Ramos (cell line): ENCODE measurements around the gene IGSF23.
"Not testable (repeated sequence)": the region's sequence is repeated elsewhere in the genome, so short reads cannot be mapped to it uniquely, and the experiment has no call there.

Source experiments
- in situ Hi-C: fragments of 300-500 bp; cut with MboI; formaldehyde crosslinking; loops from one replicate; pipeline ENCODE4 v1.14.3; 2022; ENCODE audit warnings: low sequenced_read_pairs; ENCODE audit not compliant: unreplicated experiment

IGSF23 gene

GRCh38 chr19:44585371-44586133 lies 27.8 kb upstream of the IGSF23 start:
- in situ Hi-C loops, result no loop called here

- in situ Hi-C loops, result no loop called here
Measured at GRCh38 chr19:44587963-44588770, 25.2 kb upstream of the IGSF23 start.

GRCh38 chr19:44588771-44589112 lies 24.6 kb upstream of the IGSF23 start:
- in situ Hi-C loops, result no loop called here

GRCh38 chr19:44590245-44591059 lies 22.9 kb upstream of the IGSF23 start:
- in situ Hi-C loops, result no loop called here

GRCh38 chr19:44591340-44591993 lies 21.9 kb upstream of the IGSF23 start:
- in situ Hi-C loops, result not testable (repeated sequence)

- in situ Hi-C loops, result no loop called here
Measured at GRCh38 chr19:44592451-44592890, 20.9 kb upstream of the IGSF23 start.

GRCh38 chr19:44593294-44593693 lies 20.1 kb upstream of the IGSF23 start:
- in situ Hi-C loops, result no loop called here

- in situ Hi-C loops, result not testable (repeated sequence)
Measured at GRCh38 chr19:44593866-44594266, 19.5 kb upstream of the IGSF23 start.

GRCh38 chr19:44596428-44597130 lies 16.8 kb upstream of the IGSF23 start:
- in situ Hi-C loops, result no loop called here

GRCh38 chr19:44597131-44597491 lies 16.3 kb upstream of the IGSF23 start:
- in situ Hi-C loops, result no loop called here

- in situ Hi-C loops, result no loop called here
Measured at GRCh38 chr19:44598355-44598754, 15.0 kb upstream of the IGSF23 start.

GRCh38 chr19:44598880-44599279 lies 14.5 kb upstream of the IGSF23 start:
- in situ Hi-C loops, result no loop called here

GRCh38 chr19:44600466-44600865 lies 12.9 kb upstream of the IGSF23 start:
- in situ Hi-C loops, result no loop called here

GRCh38 chr19:44602081-44602480 lies 11.3 kb upstream of the IGSF23 start:
- in situ Hi-C loops, result no loop called here

- in situ Hi-C loops, result no loop called here
Measured at GRCh38 chr19:44603201-44603945, 10.0 kb upstream of the IGSF23 start.

- in situ Hi-C loops, result no loop called here
Measured at GRCh38 chr19:44604241-44604640, 9.1 kb upstream of the IGSF23 start.

GRCh38 chr19:44605547-44605946 lies 7.8 kb upstream of the IGSF23 start:
- in situ Hi-C loops, result no loop called here

GRCh38 chr19:44607049-44607448 lies 6.3 kb upstream of the IGSF23 start:
- in situ Hi-C loops, result no loop called here

- in situ Hi-C loops, result no loop called here
Measured at GRCh38 chr19:44607917-44608316, 5.4 kb upstream of the IGSF23 start.
